ENCODE data around the gene LMAN2L.

DNA sequence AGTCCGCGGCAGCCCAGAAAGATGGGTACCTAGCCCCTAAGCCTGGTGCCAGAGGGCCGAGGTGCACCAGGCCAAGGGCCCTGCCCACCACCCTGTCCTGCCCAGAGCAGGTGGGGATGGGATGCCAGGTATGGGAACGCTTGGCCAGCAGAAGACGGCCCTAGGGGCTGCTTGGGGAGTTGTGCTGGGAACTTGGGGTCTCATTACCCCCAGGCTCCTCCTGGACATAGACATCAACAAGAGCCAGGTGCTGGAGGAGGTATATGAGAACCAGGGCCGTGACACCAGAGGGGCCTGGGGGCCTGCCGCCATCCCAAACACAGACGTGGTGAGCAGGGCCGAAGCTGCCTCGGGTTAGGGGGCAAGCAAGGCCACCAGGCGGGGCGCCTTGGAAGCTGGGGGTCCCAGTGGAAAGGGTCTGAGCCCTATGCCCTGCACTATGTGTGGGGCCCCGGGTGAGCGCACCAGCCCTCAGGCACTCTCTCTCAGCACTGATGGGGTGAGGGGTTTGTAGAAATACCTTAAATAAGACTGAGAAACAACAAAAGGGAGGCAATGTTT lies 50.4 kb downstream of the LMAN2L start:
- TF ChIP-seq, protein P1, sequence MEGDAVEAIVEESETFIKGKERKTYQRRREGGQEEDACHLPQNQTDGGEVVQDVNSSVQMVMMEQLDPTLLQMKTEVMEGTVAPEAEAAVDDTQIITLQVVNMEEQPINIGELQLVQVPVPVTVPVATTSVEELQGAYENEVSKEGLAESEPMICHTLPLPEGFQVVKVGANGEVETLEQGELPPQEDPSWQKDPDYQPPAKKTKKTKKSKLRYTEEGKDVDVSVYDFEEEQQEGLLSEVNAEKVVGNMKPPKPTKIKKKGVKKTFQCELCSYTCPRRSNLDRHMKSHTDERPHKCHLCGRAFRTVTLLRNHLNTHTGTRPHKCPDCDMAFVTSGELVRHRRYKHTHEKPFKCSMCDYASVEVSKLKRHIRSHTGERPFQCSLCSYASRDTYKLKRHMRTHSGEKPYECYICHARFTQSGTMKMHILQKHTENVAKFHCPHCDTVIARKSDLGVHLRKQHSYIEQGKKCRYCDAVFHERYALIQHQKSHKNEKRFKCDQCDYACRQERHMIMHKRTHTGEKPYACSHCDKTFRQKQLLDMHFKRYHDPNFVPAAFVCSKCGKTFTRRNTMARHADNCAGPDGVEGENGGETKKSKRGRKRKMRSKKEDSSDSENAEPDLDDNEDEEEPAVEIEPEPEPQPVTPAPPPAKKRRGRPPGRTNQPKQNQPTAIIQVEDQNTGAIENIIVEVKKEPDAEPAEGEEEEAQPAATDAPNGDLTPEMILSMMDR (IDR thresholded peaks at IDR 0.05; ENCODE audit: insufficient read depth, low read length): no peak
- TF ChIP-seq GABPA (IDR thresholded peaks at IDR 0.05; ENCODE audit: low read depth) (no peak), POLR2AphosphoS5 (IDR thresholded peaks at IDR 0.05; ENCODE audit: low read depth) (no peak), SPI1 (IDR thresholded peaks at IDR 0.05; ENCODE audit: borderline replicate concordance, low read depth) (no peak)
- TF ChIP-seq, protein P2, sequence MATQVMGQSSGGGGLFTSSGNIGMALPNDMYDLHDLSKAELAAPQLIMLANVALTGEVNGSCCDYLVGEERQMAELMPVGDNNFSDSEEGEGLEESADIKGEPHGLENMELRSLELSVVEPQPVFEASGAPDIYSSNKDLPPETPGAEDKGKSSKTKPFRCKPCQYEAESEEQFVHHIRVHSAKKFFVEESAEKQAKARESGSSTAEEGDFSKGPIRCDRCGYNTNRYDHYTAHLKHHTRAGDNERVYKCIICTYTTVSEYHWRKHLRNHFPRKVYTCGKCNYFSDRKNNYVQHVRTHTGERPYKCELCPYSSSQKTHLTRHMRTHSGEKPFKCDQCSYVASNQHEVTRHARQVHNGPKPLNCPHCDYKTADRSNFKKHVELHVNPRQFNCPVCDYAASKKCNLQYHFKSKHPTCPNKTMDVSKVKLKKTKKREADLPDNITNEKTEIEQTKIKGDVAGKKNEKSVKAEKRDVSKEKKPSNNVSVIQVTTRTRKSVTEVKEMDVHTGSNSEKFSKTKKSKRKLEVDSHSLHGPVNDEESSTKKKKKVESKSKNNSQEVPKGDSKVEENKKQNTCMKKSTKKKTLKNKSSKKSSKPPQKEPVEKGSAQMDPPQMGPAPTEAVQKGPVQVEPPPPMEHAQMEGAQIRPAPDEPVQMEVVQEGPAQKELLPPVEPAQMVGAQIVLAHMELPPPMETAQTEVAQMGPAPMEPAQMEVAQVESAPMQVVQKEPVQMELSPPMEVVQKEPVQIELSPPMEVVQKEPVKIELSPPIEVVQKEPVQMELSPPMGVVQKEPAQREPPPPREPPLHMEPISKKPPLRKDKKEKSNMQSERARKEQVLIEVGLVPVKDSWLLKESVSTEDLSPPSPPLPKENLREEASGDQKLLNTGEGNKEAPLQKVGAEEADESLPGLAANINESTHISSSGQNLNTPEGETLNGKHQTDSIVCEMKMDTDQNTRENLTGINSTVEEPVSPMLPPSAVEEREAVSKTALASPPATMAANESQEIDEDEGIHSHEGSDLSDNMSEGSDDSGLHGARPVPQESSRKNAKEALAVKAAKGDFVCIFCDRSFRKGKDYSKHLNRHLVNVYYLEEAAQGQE (IDR thresholded peaks at IDR 0.05; ENCODE audit: insufficient replicate concordance, low read depth): no peak
